GM20431 (cell line): ENCODE data around the gene CDS1.
"Not testable (repeated sequence)": the region's sequence is repeated elsewhere in the genome, so short reads cannot be mapped to it uniquely, and the experiment has no call there.

ENCODE experiments used
- in situ Hi-C: fragments of 300-500 bp; cut with MseI, MboI; formaldehyde crosslinking; loops from one replicate; pipeline ENCODE4 v1.15.0; 2020; ENCODE audit warnings: low sequenced_read_pairs; ENCODE audit not compliant: unreplicated experiment

CDS1 gene

DNA sequence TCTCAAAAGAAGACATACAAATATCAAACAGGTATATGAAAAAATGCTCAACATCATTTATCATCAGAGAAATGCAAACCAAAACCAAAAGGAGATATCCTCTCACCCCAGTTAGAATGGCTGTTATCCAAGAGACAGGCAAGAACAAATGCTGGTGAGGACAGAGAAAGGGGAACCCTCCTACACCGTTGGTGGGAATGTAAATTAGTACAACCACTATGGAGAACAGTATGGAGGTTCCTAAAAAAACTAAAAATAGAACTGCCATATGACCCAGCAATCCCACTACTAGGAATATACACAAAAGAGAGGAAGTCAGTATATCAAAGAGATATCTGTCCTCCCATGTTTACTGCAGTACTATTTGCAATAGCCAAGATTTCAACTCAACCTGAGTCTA, 83.5 kb downstream of the CDS1 start:
- in situ Hi-C loops = no loop called here

- in situ Hi-C loops = no loop called here
Observed at GRCh38 chr4:84669201-84669600, 86.3 kb downstream of the CDS1 start.

- in situ Hi-C loops = no loop called here
Observed at GRCh38 chr4:84672177-84672576, 89.2 kb downstream of the CDS1 start.

DNA sequence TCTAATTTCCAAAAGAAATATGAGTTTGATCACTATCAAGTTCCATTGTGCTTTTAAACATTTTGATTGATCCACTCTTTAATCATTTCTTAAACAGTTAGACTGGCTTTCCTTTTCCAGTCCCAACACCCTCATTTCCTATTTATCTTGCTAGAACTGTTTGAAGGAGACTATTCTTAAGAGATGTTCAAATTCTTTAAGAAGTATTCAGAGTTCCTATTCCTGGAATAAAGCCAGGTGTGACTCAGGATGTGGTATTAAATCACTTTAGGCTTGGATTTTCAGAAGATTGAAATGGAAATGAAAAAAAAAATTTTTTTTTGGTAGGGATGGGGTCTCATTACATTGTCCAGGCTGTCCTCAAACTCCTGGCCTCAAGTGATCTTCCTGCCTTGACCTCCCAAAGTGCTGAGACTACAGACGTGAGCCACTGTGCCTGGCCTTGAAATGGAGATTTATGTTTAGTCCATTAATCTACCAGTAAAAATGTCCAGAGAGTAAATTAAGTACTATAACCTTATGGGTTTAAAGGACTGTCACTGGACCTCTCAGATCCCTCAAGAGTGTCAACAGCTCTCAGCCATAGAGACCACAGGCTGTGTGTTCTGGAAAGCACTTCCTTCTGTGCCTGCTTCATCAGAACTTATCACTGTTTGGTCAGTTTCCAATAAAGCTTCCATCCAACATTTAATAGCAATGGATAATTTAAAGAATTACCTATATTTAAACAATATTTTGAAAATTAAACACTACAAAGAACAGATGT, 90.7 kb downstream of the CDS1 start:
- in situ Hi-C loops = no loop called here

- in situ Hi-C loops = no loop called here
Observed at GRCh38 chr4:84677093-84677492, 94.2 kb downstream of the CDS1 start.

GRCh38 chr4:84677995-84678394, 95.1 kb downstream of the CDS1 start:
- in situ Hi-C loops = no loop called here

DNA sequence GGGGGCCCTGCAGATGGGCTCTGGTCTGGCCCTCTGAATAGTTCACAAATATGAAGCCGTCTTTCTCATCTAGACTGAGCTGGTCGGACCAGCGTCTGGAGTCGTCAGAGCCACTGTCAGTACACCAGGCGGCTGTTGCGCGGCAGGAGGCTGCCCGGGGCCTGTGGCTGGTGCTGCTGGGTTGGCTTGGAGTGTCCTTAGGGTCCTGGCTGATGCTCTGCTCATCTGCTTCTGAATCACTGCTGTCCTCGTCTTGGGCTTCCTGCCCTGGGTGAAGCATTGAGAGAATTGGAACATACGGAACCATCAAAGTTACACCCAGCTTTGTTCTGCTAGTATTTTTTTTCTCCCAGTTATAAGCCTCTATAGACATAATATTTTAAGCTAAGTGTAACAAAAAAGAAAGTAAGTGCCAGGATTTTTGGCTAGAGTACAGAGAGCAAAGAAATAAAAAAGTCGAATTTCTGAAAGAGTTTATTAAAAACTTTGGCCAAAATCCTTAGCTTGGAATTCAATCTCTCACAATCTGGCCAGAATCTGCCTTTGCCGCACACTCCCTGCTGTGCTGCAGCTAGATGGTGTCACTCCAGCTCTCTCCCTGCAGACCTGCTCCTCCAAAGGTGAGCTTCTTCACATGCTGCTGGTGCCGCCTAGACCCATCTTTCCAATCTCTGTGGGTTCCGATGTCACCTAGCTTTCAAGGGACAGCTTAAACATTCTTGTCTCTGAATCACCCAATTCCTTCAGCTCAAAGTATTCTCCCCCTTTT, 96.2 kb downstream of the CDS1 start:
- in situ Hi-C loops = no loop called here

- in situ Hi-C loops = no loop called here
Observed at GRCh38 chr4:84680956-84681355, 98.0 kb downstream of the CDS1 start.

DNA sequence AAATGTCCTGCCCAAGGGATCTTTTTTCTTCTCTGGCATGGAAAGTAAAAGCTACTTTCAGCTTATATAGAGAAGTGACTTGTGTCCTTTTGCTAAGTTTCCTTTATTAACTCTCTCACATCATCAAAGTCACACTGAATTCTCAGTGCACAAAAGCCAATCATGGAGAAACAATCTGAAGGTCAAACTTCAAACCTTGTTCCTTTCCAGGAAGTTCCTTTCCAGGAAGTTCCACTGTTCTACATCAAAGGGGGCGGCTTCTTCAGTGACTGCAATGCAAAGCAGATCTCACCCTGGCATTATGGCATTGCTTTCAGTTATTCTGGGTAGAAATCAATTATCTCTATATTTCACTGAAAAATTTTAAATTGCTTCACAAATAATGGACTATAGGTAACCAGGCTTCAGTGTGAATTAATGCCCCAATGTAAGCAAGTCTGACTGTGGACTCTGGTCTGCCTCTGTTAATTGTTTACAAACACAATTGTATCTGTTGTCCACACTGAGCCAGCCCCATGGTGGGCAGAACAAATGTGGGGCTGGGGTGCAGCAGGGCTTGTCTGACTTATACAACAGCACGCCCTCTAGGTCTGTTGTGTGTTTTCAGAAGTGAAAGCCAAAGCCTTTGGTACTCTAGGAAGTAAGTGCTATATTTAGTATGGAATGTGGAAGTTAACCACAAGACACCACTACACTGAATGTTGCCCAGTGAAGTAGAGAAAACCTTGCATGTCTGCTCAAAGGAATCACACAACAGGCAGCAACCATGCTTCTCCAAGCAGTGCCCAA, 98.8 kb downstream of the CDS1 start:
- in situ Hi-C loops = no loop called here

DNA sequence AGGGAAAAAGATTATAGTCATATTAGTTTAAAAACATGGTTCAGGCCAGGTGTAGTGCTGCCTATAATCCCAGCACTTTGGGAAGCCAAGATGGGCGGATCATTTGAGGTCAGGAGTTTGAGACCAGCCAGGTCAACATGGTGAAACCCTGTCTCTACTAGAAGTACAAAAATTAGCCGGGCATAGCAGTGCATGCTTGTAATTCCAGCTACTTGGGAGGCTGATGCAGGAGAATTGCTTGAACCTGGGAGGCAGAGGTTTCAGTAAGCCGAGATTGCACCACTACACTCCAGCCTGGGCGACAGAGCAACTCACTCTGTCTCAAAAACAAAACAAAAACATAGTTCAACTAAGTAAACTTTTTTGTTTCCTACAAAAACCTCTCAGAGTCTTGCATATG, 99.7 kb downstream of the CDS1 start:
- in situ Hi-C loops = not testable (repeated sequence)

- in situ Hi-C loops = no loop called here
Observed at GRCh38 chr4:84683064-84683850, 100.3 kb downstream of the CDS1 start.

DNA sequence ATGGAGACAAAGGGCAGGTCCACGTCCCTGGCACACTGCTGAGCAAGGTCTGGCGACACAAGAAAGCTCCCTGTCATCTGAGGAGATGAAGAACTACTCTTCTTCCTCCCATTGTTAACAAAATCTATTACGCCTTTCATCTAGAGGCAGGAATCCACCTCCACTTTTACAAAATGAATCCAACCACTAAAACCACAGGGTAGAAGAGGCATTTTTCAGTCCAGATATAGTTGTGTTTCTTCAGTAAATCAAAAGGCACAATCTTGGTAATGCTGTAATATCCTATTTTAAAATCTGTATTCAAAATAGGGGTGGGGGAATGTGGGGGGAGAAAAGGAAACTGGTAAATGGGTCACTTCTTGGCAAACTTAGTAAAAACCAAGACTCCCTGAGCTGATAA, 101.4 kb downstream of the CDS1 start:
- in situ Hi-C loops = no loop called here

DNA sequence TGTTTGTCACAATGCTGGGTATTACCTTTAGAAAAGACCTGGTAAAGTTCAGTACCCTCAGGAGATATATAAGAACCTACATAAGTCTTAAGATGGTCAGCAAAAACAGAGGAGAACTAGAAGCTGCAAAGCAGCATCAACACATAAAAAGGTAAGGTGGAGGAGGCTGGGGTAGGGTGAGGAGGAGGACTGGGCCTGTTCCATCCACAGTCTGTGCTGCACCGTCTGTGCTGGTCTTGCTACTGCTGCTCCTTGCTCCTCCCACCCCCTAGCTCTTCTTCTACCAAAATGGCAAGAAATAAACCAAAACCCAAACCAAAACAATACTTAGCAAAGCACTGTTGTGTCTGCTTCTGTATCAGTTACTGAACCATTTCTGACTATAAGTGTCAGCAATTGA, 102.2 kb downstream of the CDS1 start:
- in situ Hi-C loops = no loop called here

DNA sequence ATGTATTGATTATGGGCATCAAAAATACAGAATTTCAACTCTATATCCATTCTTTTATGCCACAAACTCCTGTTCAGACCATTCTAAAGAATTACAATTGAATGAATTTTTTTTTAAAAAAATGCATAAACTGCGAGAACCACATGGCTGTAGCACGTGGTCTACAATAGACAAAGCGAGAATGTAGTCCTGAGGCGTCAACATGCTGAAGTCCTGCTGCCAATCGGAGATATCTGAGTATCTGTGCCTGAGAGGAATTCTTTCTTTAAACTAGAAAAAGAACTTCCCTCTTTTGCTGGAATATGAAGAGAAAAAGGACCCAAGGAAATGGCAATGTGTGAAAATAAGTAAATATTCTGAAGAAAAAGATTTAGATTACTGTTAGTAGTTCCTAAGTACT, 105.7 kb downstream of the CDS1 start:
- in situ Hi-C loops = no loop called here

GRCh38 chr4:84689197-84689596, 106.3 kb downstream of the CDS1 start:
- in situ Hi-C loops = no loop called here

DNA sequence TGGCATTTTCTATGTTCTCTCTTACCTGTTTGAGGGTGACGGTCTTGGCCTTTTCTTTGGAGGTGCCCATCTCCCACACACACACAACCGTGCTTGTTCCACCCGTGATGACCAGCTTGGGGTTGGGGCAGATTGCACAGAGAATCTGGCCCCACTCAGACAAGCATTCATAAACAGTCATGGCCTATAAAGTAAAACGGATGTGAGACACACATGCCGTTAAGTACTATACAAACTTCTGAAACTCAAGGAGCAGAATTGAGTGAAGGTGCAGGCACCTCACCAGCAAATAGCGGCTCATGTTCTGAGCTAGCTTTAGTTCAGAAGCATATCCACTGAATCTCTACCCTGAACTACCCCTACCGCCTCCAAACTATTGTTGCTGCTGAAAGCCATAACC, 107.6 kb downstream of the CDS1 start:
- in situ Hi-C loops = no loop called here

- in situ Hi-C loops = no loop called here
Observed at GRCh38 chr4:84691170-84691691, 108.3 kb downstream of the CDS1 start.

DNA sequence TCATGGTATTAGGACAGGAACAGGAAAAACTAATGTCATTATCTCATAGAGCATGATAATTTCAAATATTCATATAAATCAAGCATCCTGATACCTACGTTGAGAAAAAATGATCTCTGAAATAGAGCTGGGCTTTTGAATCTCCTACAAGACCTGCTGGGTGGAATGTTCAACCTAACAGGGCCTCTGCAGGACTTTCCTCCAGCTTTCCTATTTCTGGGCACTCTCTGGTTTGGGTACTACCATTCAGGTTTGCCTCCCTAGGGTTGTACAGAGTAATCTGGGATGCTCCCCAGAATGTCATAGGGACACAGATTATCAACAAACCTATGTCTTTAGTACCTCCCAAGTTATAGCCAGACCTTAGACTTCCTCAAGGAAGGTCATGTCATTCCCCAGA, 108.9 kb downstream of the CDS1 start:
- in situ Hi-C loops = no loop called here

- in situ Hi-C loops = no loop called here
Observed at GRCh38 chr4:84697159-84697558, 114.2 kb downstream of the CDS1 start.

GRCh38 chr4:84697615-84698201, 114.8 kb downstream of the CDS1 start:
- in situ Hi-C loops = no loop called here
